Raji (cell line): ENCODE results near the gene DHRS9.

ENCODE experiments used
- POLR2A ChIP-seq: IDR thresholded peaks from 2 replicates; pipeline ENCODE4 v1.6.1; 2011; ENCODE audit warnings: low read depth, low read length, control low read depth; ENCODE audit not compliant: insufficient read depth

The DHRS9 gene

GRCh38 chr2:169069341-169069740 is at the start of gene DHRS9:
Gene DHRS9, plus strand, starts transcription at chr2:169069563. Its CDS starts 12,019 bp downstream, at chr2:169081582.
- TF ChIP-seq POLR2A, result no peak

GRCh38 chr2:169023161-169023560 is 46.2 kb upstream of the DHRS9 start:
- TF ChIP-seq POLR2A, result no peak

- TF ChIP-seq POLR2A, result no peak
Measured at GRCh38 chr2:169026056-169026455, 43.3 kb upstream of the DHRS9 start.

GRCh38 chr2:169027234-169027633 is 42.1 kb upstream of the DHRS9 start:
- no peak for TF ChIP-seq POLR2A

GRCh38 chr2:169029341-169029740 is 40.0 kb upstream of the DHRS9 start:
- TF ChIP-seq POLR2A, result no peak

- no peak for TF ChIP-seq POLR2A
Measured at GRCh38 chr2:169031202-169031601, 38.2 kb upstream of the DHRS9 start, which contains the start of gene ABCB11. Gene ABCB11, minus strand, starts transcription at chr2:169031324. Its CDS starts 13,199 bp downstream, at chr2:169018125.

- no peak for TF ChIP-seq POLR2A
Measured at GRCh38 chr2:169034256-169034655, 35.1 kb upstream of the DHRS9 start.

GRCh38 chr2:169034984-169035544 is 34.3 kb upstream of the DHRS9 start:
- TF ChIP-seq POLR2A, result no peak

GRCh38 chr2:169035887-169036286 is 33.5 kb upstream of the DHRS9 start:
- TF ChIP-seq POLR2A, result no peak

GRCh38 chr2:169036736-169037440 is 32.5 kb upstream of the DHRS9 start:
- TF ChIP-seq POLR2A, result no peak

GRCh38 chr2:169038338-169038757 is 31.0 kb upstream of the DHRS9 start:
- TF ChIP-seq POLR2A, result no peak

- TF ChIP-seq POLR2A, result no peak
Measured at GRCh38 chr2:169039702-169040101, 29.7 kb upstream of the DHRS9 start.

GRCh38 chr2:169041594-169041993 is 27.8 kb upstream of the DHRS9 start:
- TF ChIP-seq POLR2A, result no peak

GRCh38 chr2:169042856-169043255 is 26.5 kb upstream of the DHRS9 start:
- TF ChIP-seq POLR2A, result no peak

- no peak for TF ChIP-seq POLR2A
Measured at GRCh38 chr2:169046440-169047151, 22.8 kb upstream of the DHRS9 start.
